Stimulated activated CD4-positive, alpha-beta T cell treated with anti-CD3 and anti-CD28 coated beads, Interleukin-2, amount 100 ng/mL, for 24 hours (primary cell): ENCODE data around the gene PDIA3.
A peak's percentile ranks its signal among the peaks of the same experiment; 100 is the strongest.
"Not testable (repeated sequence)": the region's sequence is repeated elsewhere in the genome, so short reads cannot be mapped to it uniquely, and the experiment has no call there.

Source experiments
- DNase-seq, 2 donors: peaks; one replicate each; pipeline ENCODE4 v3.0.0-alpha.2; 2020

Gene PDIA3

DNA sequence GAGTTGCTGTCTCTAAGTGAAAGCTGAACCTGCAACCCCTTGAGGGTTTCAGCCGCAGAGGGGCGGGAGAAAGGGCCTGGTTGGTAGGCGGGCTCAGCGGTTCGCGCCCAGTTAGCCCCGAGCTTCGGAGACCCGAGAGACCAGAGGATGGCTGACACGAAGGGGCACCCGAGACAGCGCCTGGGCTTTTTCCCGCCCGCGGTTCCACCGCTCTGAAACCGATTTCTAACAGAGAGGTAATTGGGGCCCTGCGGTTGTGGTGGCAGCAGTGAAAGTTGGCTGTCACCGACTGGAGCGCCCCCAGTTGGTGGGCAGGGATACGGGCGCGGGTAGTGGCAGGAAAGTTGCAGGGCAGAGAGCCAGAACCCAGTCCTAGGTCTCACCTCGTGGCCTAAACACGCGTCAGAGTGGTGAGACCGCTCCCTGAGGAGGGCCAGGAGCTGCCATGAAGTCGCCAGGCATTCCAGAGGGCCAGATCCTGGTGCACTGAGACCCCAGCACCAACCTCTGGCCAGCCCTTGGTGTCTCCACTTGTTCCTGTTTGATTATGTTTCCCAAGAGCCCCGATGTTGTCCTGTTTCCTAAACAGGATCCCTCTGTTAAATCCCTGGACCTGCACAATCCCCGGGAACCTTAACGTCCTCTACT lies 31.2 kb downstream of the PDIA3 start:
- DNase-seq = peak; percentile 85 to 89

DNA sequence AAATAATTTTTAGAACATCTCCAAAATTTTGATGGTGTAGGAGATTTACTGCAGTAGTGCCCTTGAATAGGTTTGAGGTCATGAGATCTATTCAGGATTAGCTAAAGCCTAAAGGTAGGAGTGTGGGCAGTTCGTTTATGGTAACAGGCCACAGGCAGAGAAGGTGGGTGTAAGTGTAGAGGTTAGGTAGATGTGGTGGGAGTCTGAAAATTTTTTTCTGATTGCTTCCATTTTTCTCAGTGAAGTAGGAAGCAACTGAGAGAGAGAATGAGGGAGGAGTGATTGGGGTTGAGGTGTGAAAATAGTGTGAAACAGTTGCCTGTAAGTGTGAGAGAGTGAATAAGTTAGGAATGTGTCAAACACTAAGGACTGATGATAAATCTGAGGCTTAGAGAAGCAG lies 32.8 kb downstream of the PDIA3 start:
- DNase-seq = no peak

DNA sequence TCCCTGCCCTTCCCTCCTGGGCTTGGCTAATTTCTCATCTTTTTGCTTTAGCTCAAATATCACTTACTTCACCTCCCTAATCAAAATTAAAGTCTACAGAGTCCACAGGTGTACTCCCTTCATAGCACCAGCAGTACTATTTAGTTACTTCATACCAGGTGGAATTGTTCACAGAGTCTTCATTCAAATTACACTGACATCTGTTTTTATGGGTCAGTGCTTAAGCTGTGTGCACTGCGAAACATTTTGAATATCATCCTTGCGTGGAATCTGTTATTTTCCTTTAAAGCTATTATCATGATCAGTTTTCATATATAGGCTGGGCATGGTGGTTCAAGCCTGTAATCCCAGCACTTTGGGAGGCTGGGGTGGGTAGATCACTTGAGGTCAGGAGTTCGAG lies 43.2 kb downstream of the PDIA3 start:
- no peak for DNase-seq

DNA sequence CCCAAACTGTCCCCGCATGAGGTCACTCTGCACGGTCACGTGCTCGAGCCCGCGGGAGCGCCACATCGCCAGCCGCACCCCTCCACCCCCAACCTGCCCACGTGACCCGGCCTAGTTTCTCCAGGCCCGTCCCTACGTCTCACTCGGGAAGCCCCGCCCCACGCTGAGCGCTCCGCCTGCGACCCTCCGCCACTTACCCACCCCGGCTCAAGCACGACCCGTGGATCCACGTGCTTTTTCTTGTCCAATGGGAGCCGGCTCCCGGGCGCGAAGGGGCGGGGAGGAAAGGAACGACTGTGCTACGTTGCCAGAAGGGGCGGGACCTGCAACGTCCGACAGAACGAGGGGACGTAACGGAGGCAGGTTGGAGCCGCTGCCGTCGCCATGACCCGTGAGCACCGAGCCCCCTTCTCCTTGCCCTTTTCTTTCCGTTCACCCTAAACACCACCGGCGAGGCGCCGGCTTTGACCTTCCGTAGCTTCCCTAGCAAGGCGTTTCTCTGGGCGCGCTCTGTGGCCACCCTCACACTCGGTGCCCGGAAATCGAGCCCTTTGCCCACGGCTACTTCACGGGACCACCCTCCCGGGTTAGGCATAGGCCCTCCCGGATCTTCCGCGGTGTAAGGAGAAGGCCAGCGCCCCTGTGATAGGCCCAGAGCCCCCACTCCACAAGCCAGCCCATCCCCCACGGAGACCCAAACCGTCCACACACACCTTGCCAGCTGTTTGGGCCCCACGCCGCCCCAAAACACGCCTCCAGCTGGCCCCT lies 45.9 kb downstream of the PDIA3 start, which contains the start of gene SERF2:
TSS of gene SERF2 (plus strand) at position 328 of the 768 bp plus-strand sequence. CDS start at position 385, 57 bp downstream.
- peak; percentile 100 for DNase-seq

DNA sequence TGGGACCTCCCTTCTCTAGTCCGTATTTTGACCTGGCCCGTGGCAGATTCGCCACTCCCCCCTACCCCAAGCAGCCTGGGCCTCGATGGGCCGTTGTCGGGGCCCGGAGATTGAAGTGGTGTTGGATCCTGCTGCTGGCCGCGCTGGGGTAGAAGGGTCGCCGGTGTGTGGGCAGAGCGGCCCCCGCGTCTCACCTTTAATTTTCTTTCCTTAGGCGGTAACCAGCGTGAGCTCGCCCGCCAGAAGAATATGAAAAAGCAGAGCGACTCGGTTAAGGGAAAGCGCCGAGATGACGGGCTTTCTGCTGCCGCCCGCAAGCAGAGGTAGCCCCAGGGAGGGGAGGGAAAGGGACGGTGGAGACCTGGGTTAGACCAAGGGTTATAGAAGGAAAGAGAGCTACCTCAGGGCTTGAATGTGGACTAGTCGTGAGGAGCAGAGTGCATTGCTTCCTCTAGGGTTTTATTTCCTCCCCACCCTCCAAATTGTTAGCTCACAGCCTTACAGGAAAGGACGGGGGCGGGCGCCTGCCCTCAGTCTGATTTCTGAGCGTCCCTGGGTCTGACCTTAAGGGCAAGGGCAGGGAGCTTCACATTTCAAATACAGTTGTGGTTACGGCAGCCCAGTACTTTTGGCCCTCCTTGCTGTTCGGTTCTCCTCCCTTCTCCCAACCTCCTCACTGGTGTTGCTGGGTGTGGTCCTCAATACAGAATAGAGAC lies 46.7 kb downstream of the PDIA3 start:
- DNase-seq = peak in 1 of 2 donors; percentile 24

DNA sequence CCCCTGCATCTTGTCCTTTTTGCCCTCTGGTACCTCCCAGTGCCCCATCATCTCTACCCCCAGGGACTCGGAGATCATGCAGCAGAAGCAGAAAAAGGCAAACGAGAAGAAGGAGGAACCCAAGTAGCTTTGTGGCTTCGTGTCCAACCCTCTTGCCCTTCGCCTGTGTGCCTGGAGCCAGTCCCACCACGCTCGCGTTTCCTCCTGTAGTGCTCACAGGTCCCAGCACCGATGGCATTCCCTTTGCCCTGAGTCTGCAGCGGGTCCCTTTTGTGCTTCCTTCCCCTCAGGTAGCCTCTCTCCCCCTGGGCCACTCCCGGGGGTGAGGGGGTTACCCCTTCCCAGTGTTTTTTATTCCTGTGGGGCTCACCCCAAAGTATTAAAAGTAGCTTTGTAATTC lies 47.4 kb downstream of the PDIA3 start:
- DNase-seq = no peak

DNA sequence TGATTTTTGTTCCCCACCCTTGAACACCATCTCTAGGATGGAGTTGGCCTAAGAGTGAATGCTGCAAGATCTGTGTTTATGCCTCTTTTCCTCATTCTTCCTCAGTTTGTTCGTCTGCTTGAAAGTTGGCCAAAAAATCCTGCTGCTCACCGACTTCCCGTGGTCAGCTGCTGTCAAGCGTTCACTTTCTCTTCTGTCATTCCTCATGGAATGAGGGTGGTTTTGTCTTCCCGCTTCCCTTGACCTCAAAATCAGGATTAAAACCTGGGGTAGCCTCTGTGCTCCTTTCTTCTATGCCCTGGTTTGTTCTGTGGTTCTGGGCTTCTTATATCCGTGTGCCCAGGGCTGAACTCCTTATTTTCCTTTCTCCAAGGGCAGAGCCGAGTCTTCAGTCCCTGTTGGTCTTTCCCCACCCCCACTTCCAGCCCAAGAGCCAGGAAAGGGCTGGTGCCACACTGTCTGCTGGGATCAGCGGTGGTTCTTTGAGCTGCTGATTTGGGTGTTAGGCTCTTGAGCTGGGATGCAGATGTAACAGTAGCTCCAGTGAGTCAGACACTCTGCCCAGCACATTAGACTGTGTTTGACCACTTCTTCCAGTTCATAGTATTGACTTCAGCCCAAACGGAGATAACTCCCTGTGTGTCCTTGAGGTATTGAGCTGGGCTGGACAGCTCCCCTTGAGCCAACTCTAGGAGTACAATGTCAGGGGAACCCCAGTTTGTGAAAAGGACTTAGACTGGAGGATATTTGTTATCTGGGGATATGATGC lies 48.2 kb downstream of the PDIA3 start:
- no peak for DNase-seq

DNA sequence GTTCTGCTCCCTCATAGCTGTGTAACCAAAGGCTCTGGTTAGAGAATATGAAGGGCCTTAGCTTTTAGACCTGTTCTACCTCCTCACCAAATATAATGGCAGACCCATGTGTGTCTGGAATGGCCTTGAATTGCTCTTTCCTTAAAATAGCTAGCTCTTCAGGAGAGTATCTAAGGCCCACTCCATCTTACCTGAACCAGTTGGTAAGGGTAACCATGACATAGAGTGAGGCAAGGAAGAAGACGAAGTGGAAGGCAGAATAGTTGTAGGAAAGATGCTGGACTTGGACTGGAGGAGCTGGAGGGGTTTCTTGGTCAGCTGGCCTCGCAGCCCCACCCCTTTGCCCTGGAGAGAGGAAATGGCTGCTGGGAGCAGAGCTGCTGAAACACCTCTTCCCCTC lies 49.0 kb downstream of the PDIA3 start:
- DNase-seq = no peak

DNA sequence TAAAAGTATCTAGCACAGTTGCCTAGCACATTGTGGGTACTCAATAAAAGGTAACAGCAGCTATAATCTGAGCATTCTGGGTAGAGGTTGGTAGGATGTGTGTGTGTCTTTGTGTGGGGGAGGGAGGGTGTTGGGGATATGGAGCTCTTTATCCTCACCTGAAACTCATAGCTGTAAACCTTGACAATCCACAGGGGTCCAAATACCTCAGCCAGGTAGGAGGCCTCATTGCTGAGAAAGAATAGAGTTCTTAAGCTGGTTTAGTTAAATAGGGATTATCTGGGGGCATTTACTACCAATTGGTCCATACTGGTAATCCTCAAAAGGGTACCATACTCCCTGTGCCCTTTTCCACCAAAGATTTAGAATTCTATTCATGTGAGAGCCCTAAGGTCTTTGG lies 49.8 kb downstream of the PDIA3 start:
- DNase-seq = no peak

DNA sequence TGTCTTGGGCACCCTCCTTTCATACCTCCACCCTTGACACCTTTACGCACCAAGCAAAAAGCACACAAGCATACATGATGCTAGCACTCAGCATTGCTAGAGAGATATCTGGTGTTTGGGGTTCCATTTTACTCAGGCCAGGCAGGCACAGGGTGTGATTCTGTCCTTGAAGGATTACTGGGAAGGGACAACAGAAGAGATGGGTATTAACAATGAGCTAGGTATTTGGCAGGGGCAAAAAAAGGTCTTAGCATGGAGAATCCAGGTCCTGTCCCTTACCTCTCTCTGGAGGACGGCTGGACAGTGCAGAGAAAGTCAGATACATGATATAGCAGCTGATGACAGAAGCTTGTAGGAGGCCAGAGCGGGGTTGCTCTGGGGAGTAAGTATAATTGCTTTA lies 50.3 kb downstream of the PDIA3 start:
- no peak for DNase-seq

DNA sequence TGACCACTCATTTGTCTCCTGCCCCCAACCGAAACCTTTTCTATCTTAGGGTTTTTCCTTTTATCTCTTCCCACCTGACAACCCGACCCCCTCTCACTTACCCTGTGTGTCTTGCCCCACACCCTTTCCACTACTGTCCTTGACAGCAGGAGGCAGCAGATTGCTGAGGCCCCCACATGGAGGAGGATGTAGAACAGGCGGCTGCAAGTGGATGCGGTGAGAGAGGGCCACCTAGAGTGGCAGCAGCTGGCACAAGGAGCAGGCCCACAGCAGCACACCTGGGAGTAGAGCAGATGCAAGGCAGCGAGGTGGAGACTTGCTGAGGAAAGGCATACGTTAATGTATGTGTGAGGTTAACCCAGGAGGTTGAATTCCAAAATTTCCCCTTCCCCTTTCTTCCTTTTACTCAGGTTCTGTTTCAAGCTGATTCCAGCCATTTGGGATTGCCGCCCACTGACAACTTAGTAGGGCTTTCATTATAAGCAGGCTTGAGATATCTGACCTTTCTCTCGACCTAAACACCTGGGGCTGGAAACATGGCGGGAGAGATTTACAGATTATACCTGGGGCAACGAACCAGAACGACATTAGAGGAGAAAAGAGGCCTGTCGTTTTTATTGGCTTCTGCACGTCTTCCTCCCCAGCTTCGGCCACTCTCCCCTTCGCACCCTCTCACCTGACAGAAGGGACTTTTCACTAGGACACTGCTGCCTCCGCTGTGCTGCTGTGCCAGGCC lies 53.1 kb downstream of the PDIA3 start:
- DNase-seq = peak in 1 of 2 donors; percentile 8

DNA sequence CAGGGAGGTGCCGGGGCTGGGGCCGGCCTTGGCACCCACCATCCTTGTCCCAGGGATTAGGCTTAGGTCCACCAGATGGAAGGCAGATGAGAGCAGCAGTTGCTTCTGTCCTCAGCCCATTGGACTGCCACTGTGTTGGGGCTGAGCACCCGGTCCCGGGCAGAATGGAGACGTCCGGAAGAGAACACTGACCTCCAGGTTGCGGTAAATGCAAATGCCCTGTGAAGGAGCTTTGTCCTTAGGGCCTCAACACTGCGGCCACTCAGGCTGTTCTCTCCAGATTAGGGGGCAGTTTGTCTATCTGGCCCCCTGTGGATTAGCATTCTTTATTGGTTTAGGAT lies 53.7 kb downstream of the PDIA3 start, which contains the start of gene SERINC4:
TSS of gene SERINC4 (minus strand) at position 276 of the 341 bp plus-strand sequence. CDS start at position 42, 234 bp downstream.
- no peak for DNase-seq

DNA sequence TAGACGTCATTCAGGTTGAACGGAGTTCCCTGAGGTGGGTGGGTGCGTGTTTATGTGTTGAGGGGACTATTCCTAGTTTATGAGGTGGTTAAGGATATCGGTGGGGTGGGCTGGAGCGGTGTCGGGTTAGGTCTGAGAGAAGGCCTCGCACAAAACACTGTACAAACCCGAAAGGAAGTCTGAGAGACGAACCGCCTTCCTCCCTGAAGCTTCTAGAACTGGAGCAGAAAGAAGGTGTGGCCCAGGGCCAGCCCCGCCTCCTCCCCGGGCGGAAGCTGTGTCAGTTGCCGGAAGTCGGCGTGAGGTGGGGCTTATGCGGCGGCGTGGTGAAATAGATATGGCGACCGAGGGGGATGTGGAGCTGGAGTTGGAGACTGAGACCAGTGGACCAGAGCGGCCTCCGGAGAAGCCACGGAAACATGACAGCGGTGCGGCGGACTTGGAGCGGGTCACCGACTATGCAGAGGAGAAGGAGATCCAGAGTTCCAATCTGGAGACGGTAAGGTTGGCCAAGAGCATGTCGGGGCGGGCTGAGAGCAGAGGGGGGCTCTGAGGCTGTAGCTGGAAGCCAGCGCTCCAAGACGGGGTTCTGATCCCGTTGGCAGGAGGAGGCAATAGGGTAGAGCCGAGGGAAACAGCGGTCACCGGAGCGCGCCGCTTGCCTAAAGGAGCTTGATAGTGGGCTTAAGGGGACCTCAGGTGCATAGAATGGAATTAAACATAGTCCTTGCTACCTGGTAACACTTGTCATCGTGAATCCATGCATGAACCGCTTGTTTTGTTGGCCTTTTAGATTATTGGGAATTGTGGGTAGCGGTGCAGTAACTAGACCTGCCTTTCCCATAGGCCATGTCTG lies 54.3 kb downstream of the PDIA3 start, which contains the start of gene HYPK:
TSS of gene HYPK (plus strand) at position 314 of the 856 bp plus-strand sequence. CDS start at position 338, 24 bp downstream.
- DNase-seq = peak; percentile 92 to 94

DNA sequence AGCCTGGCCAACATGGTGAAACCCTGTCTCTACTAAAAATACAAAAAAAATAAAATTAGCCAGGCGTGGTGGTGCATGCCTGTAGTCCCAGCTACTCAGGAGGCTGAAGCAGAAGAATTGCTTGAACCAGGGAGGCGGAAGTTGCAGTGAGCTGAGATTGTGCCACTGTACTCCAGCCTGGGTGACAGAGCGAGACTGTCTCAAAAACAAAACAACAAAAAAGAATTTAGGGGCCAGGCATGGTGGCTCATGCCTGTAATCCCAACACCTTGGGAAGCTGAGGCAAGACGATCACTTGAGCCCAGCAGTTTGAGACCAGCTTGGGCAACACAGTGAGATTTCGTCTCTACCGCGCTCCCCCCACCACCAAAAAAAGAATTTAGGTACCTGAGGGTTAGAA lies 56.4 kb downstream of the PDIA3 start:
- DNase-seq = not testable (repeated sequence)

DNA sequence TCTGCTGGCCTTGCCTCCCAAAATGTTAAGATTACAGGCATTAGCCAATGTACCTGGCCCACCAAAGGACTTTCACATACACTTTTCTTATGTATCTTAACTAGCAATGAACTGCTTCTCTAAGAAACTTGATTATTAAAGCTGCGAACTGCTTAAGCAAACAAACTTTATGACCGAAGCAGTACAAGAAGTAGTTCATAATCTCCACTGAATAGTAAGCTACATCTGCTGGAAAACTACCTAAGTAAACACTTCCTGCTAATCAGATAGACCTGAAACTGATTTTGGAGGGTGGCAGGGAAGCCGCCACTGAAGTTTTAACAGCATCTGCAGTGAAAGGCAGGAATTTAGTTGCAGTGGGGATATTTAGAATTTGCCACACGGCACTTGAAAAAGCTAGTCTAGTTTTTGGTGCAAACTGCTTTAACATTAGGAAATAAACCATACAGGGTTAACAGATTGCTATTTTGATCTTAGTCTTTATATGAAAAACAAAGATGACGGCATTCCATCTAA lies 62.3 kb downstream of the PDIA3 start:
- no peak for DNase-seq

DNA sequence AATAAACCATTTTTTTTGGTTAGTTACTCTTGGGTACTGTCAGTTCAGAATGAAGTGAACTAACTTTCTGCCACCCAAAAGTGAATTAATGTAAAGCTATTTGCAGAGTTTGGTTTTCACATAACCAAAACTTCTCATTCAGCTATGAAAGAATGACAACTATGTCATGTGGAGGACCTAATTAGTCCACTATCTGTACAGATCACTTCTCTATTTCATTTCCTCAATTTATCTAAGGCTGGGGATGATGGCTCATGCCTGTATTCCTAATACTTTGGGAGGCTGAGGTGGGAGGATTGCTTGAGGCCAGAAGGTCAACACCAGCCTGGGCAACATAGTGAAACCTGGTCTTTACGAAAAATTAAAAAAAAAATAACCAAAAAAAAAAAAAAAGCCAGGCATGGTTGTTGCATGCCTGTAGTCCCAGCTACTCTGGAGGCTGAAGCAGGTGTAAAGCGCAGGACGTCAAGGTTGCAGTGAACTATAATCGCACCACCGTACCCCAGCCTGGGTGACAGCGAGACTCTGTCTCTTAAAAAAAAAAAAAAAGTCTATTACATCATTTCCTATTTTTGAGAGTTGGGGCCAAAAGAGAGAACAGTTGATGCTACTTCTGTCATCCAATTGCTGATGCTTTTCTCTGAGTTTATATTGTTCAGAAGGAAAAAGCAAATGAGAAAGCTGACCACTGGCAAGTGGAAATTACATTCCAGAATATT lies 62.9 kb downstream of the PDIA3 start:
- no peak for DNase-seq

DNA sequence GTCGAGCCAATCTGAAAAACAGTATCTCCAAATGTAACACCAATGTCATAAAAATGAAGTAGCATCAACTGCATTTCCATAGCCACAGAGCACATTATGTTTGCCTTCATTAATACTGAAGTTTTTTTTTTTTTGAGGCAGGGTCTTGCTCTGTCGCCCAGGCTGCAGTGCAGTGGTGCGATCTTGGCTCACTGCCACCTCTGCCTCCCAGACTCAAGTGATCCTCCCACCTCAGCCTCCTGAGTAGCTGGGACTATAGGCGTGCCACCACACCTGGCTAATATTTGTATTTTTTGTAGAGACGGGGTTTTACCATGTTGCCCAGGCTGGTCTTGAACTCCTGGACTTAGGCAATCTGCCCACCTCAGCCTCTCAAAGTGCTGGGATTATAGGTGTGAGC lies 68.8 kb downstream of the PDIA3 start:
- not testable (repeated sequence) for DNase-seq

DNA sequence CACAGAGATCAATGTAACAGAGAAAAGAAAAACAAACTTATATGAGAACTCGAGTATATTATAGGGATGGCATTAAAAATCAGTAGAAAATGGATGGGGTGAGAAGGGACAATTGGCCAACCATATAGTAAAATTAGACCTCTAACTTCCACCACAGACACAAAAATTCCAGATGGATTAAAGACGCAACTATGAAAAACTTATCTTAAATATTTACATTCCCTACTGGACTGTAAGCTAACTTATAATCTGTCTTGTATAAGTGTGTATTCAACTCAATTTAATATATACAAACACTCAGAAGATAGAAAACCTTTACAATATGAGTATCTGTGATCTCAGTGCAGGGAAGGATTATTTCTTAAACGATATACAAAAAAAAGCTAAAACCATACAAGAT lies 75.3 kb downstream of the PDIA3 start:
- no peak for DNase-seq
